Measurements from ENCODE around the gene SPATS2L. TPM values are rescaled to one million over a fixed set of nuclear protein-coding genes. Genes with fewer than 3 reads are reported as not detected.

SPATS2L gene
- polyA plus RNA-seq, 1 of the 3 experiments (the other 2 are of a cell fraction), result 86.8 TPM

- ChIA-PET POLR2A (no interaction called here), CTCF (no interaction called here)
- no peak overlapping the region for H3K4me2 ChIP-seq
- H3K36me3 ChIP-seq (replicated peaks in 1 of 2; ENCODE audit: control insufficient read depth in 1 of 2, insufficient read depth in 2 of 2, low read length in 1 of 2), result no peaks in the 10 kb centered on the region
- H3K4me1 ChIP-seq (ENCODE audit: control insufficient read depth in 1 of 2, insufficient read depth in 2 of 2, low read depth in 1 of 2, low read length in 1 of 2), result peaks cover 5 to 18% of the 10 kb centered on the region in 2 experiments; a peak in 3 of 4 replicates
- H3F3A ChIP-seq (replicated peaks; ENCODE audit: insufficient read depth), result peaks cover 4% of the 10 kb centered on the region
- no peak for DNase-seq
- H3K79me2 ChIP-seq (ENCODE audit: insufficient read depth), result peaks cover 93% of the 10 kb centered on the region
- H4K20me1 ChIP-seq (ENCODE audit: insufficient read depth), result peaks cover 19% of the 10 kb centered on the region
- no peak overlapping the region for H2AFZ ChIP-seq (ENCODE audit: low read depth)
- H3K9me3 ChIP-seq, result no peaks in the 10 kb centered on the region
- H3K27ac ChIP-seq (ENCODE audit: low read depth in 2 of 2, low read length in 1 of 2), result no peak overlapping the region
- 91% methylated on average over 11 of the region's 11 CpGs for WGBS (ENCODE audit: low lambda C conversion rate)
- no peaks in the 10 kb centered on the region for H3K27me3 ChIP-seq (ENCODE audit: insufficient read depth)
- no peak overlapping the region for H3K9ac ChIP-seq
- H3K4me3 ChIP-seq (ENCODE audit: low read depth in 2 of 2, low read length in 1 of 2), result no peak overlapping the region
- TF ChIP-seq FOXJ3 (CRISPR knock-in tag; IDR thresholded peaks at IDR 0.05) (no peak), TAF1 (IDR thresholded peaks at IDR 0.05; ENCODE audit: borderline replicate concordance, low read depth, low read length) (no peak), MAX (IDR thresholded peaks at IDR 0.05; ENCODE audit: low read depth) (no peak), SIN3A (IDR thresholded peaks at IDR 0.05; ENCODE audit: borderline replicate concordance, low read depth, low read length) (no peak), POLR2AphosphoS5 (IDR thresholded peaks at IDR 0.05; ENCODE audit: low read depth, low read length) (no peak), FOXM1 (IDR thresholded peaks at IDR 0.05; ENCODE audit: low read depth) (no peak), RCOR1 (IDR thresholded peaks at IDR 0.05; ENCODE audit: low read length) (no peak), ZBTB33 (IDR thresholded peaks at IDR 0.05; ENCODE audit: borderline replicate concordance, low read depth) (no peak), RAD21 (IDR thresholded peaks at IDR 0.05; ENCODE audit: low read length) (no peak), GATA2 (CRISPR knock-in tag; IDR thresholded peaks at IDR 0.05) (no peak)
- no peaks in the 10 kb centered on the region for H3K9me2 ChIP-seq
These were observed 48.6 kb downstream of the SPATS2L start for GRCh38 chr2:200354833-200355751.

GRCh38 chr2:200356321-200356720 is 49.8 kb downstream of the SPATS2L start:
- H2AFZ ChIP-seq (ENCODE audit: low read depth), result no peak overlapping the region
- no peak for DNase-seq
- 0 out of 2 replicates have a peak overlapping the region, but pooled peaks have one; percentile 10 for H3K4me2 ChIP-seq
- no peaks in the 10 kb centered on the region for H3K9me3 ChIP-seq
- H3K79me2 ChIP-seq (ENCODE audit: insufficient read depth), result peaks cover 87% of the 10 kb centered on the region
- H3K9me2 ChIP-seq, result no peaks in the 10 kb centered on the region
- H3F3A ChIP-seq (replicated peaks; ENCODE audit: insufficient read depth), result peaks cover 4% of the 10 kb centered on the region
- CTCF ChIA-PET, result no interaction called here
- peaks cover 19% of the 10 kb centered on the region for H4K20me1 ChIP-seq (ENCODE audit: insufficient read depth)
- H3K4me1 ChIP-seq (ENCODE audit: control insufficient read depth in 1 of 2, insufficient read depth in 2 of 2, low read depth in 1 of 2, low read length in 1 of 2), result peaks cover 5 to 18% of the 10 kb centered on the region in 2 experiments; a peak in 3 of 4 replicates
- H3K9ac ChIP-seq, result no peak overlapping the region
- 89% methylated on average over 1 of the region's 1 CpG for WGBS (ENCODE audit: low lambda C conversion rate)
- no peaks in the 10 kb centered on the region for H3K36me3 ChIP-seq (replicated peaks in 1 of 2; ENCODE audit: control insufficient read depth in 1 of 2, insufficient read depth in 2 of 2, low read length in 1 of 2)
- POLR2A ChIA-PET, result no interaction called here
- H3K27me3 ChIP-seq (ENCODE audit: insufficient read depth), result no peaks in the 10 kb centered on the region
- no peak for TF ChIP-seq CHD2 (IDR thresholded peaks at IDR 0.05; ENCODE audit: low read length, partially characterized antibody)
- TF ChIP-seq RXRA (IDR thresholded peaks at IDR 0.05; ENCODE audit: borderline replicate concordance, low read depth), result no peak
- no peak overlapping the region for H3K4me3 ChIP-seq (ENCODE audit: low read depth in 2 of 2, low read length in 1 of 2)
- H3K27ac ChIP-seq (ENCODE audit: low read depth in 2 of 2, low read length in 1 of 2), result peak overlapping the region in 1 of 2 experiments; percentile 36; a peak in 1 of 4 replicates
